GM19025 (cell line): ENCODE measurements around the gene DBNDD2.

Source experiments
- ATAC-seq: cut with Tn5 transposase; IDR thresholded peaks from one replicate; pipeline ENCODE4 v1.9.1; 2021; ENCODE audit warnings: mild to moderate bottlenecking, low read depth, moderate library complexity; ENCODE audit not compliant: unreplicated experiment

The DBNDD2 gene

GRCh38 chr20:45445805-45446562 is 37.9 kb downstream of the DBNDD2 start:
- no peak for ATAC-seq

- no peak for ATAC-seq
Measured at GRCh38 chr20:45448270-45448669, 40.2 kb downstream of the DBNDD2 start.

GRCh38 chr20:45449528-45449927 is 41.4 kb downstream of the DBNDD2 start:
- ATAC-seq, result no peak

- no peak for ATAC-seq
Measured at GRCh38 chr20:45450097-45450818, 42.2 kb downstream of the DBNDD2 start.

DNA sequence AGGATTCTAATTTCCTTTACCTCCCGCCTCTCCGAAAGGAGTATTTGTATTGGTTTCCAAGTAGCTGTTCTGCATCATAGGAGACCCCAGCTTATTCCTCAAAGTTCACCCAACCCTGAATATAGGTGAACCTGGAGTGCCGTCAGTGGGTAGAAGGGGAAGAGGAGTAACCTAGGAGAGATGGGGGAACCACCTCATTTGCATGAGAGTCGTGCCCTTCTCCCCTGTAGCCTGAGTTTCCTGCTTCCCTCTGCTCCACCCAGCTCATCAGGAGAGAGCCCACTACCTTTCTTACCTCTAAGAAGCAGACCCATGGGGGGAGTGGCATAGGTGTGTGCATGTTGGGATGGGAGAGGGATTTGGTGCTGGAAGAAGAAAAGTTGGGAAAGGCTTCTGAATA is 44.1 kb downstream of the DBNDD2 start:
- no peak for ATAC-seq

GRCh38 chr20:45452772-45453691 is 44.9 kb downstream of the DBNDD2 start:
- no peak for ATAC-seq

DNA sequence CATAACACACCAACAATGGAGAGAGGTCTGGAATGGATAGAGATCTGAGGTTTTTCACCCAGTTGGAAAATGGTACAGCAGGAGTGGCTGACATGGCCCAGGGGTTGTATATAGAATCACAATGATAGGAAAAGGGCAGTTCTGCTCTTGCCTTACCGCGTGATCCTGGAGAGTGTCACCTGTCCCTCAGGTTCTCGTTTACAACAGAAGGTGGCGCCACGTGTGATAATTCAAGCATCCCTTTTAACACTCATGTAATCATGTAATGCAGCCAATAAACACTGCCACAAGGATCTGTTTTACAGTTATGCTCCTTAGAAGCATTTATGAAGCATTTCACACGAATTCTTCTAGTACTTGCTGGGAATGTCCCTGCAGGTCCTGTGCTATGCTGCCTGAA is 48.5 kb downstream of the DBNDD2 start:
- ATAC-seq, result no peak

DNA sequence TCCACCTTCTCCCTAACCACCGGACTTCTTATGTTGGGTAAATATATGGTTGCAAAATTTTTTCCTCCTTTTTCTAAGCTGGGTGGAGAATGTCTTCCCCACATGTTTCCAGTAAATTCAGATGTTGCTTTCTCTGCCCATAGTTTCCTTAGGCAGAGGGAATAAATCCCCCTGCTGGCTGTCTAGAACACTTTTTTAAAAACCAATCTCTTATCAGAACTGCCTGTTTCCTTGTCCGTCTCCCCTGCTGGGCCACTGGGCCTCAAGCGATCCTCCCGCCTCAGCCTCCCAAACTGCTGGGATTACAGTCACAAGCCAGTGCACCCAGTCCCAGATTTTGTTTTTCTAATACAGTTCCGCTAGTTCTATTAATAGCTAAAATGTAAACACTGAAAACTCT is 51.5 kb downstream of the DBNDD2 start:
- no peak for ATAC-seq
